Measurements from ENCODE around the gene TRIM28.
"Not testable (repeated sequence)": the region's sequence is repeated elsewhere in the genome, so short reads cannot be mapped to it uniquely, and the experiment has no call there.

Gene TRIM28

GRCh38 chr19:58543826-58544590 lies at the start of gene TRIM28:
Gene TRIM28, plus strand, starts transcription at chr19:58544064. Its CDS starts 694 bp downstream, at chr19:58544758.
- in situ Hi-C loops (cut with MboI; ENCODE audit: low sequenced_read_pairs): no loop called here

GRCh38 chr19:58497634-58498170 lies 46.2 kb upstream of the TRIM28 start:
- in situ Hi-C loops (cut with MboI; ENCODE audit: low sequenced_read_pairs): no loop called here

GRCh38 chr19:58498316-58499020 lies 45.4 kb upstream of the TRIM28 start:
- in situ Hi-C loops (cut with MboI; ENCODE audit: low sequenced_read_pairs): no loop called here

- in situ Hi-C loops (cut with MboI; ENCODE audit: low sequenced_read_pairs): no loop called here
Observed at GRCh38 chr19:58499021-58499927, 44.6 kb upstream of the TRIM28 start.

GRCh38 chr19:58500242-58500641 lies 43.6 kb upstream of the TRIM28 start:
- in situ Hi-C loops (cut with MboI; ENCODE audit: low sequenced_read_pairs): no loop called here

GRCh38 chr19:58507602-58508223 lies 36.2 kb upstream of the TRIM28 start:
- in situ Hi-C loops (cut with MboI; ENCODE audit: low sequenced_read_pairs): not testable (repeated sequence)

GRCh38 chr19:58509731-58510083 lies 34.2 kb upstream of the TRIM28 start:
- in situ Hi-C loops (cut with MboI; ENCODE audit: low sequenced_read_pairs): no loop called here

GRCh38 chr19:58510084-58510862 lies 33.6 kb upstream of the TRIM28 start:
- in situ Hi-C loops (cut with MboI; ENCODE audit: low sequenced_read_pairs): no loop called here

- in situ Hi-C loops (cut with MboI; ENCODE audit: low sequenced_read_pairs): no loop called here
Observed at GRCh38 chr19:58511353-58512208, 32.3 kb upstream of the TRIM28 start, which contains the start of gene SLC27A5. Gene SLC27A5, minus strand, starts transcription at chr19:58511992. Its CDS starts 37 bp downstream, at chr19:58511955.

GRCh38 chr19:58513213-58513693 lies 30.6 kb upstream of the TRIM28 start:
- in situ Hi-C loops (cut with MboI; ENCODE audit: low sequenced_read_pairs): no loop called here

- in situ Hi-C loops (cut with MboI; ENCODE audit: low sequenced_read_pairs): no loop called here
Observed at GRCh38 chr19:58513694-58514563, 29.9 kb upstream of the TRIM28 start.

- in situ Hi-C loops (cut with MboI; ENCODE audit: low sequenced_read_pairs): no loop called here
Observed at GRCh38 chr19:58514564-58515022, 29.3 kb upstream of the TRIM28 start.

- in situ Hi-C loops (cut with MboI; ENCODE audit: low sequenced_read_pairs): no loop called here
Observed at GRCh38 chr19:58515259-58515658, 28.6 kb upstream of the TRIM28 start.

- in situ Hi-C loops (cut with MboI; ENCODE audit: low sequenced_read_pairs): no loop called here
Observed at GRCh38 chr19:58516246-58516836, 27.5 kb upstream of the TRIM28 start.

- in situ Hi-C loops (cut with MboI; ENCODE audit: low sequenced_read_pairs): no loop called here
Observed at GRCh38 chr19:58516964-58517833, 26.7 kb upstream of the TRIM28 start.
